ENCODE results near the gene TPP2.

DNA sequence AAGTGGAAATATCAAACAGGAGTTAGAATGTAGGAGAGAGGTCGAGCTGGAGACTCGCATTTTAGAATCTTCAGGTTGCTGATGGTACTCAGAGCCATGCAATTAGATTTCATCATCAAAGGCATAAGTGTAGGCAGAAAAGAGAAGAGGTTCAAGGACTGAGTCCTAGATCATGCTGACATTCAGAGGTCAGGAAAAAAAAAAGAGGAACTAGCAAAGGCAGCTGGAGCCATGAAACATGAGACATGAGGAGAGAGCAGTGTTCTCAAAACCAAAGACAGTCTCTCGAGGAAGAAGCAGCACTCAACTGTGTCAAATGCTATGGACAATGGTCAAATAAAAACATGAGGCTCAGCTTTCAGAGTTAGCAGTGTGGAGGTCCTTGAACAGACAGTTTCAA lies 12.4 kb upstream of the TPP2 start:
- TF ChIP-seq, protein P1, sequence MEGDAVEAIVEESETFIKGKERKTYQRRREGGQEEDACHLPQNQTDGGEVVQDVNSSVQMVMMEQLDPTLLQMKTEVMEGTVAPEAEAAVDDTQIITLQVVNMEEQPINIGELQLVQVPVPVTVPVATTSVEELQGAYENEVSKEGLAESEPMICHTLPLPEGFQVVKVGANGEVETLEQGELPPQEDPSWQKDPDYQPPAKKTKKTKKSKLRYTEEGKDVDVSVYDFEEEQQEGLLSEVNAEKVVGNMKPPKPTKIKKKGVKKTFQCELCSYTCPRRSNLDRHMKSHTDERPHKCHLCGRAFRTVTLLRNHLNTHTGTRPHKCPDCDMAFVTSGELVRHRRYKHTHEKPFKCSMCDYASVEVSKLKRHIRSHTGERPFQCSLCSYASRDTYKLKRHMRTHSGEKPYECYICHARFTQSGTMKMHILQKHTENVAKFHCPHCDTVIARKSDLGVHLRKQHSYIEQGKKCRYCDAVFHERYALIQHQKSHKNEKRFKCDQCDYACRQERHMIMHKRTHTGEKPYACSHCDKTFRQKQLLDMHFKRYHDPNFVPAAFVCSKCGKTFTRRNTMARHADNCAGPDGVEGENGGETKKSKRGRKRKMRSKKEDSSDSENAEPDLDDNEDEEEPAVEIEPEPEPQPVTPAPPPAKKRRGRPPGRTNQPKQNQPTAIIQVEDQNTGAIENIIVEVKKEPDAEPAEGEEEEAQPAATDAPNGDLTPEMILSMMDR (IDR thresholded peaks at IDR 0.05), result no peak
- TF ChIP-seq ZFX (IDR thresholded peaks at IDR 0.05; ENCODE audit: borderline replicate concordance), result no peak
